Sciatic nerve (tissue), 2 donors: ENCODE measurements around the gene PHACTR2. TPM values are rescaled to one million over a fixed set of nuclear protein-coding genes. Genes with fewer than 3 reads are reported as not detected.

Source experiments
- ATAC-seq: fragments of 200-7000 bp; cut with Tn5 transposase; one replicate; pipeline ENCODE4 v1.9.1; 2020; ENCODE audit warnings: mild to moderate bottlenecking, moderate library complexity
- DNase-seq: peaks from one replicate; pipeline ENCODE4 v3.0.0-alpha.2; 2020; ENCODE audit warnings: low spot score
- intact Hi-C: fragments of 100-400 bp; cut with DNase I; formaldehyde crosslinking; loops from one replicate; pipeline ENCODE4 v1.14.2; 2022
- total RNA-seq: library from RNA; stranded (reverse); fragmentation: NEBNext Ultra II Directional; extraction: Animal tissue kit (Norgen Biotek cat#: 25700); gene quantifications from one replicate; pipeline ENCODE4 v1.2.1, GENCODE V29; 2021
- donor health status: DM: no; HTN: no; CAD: no.
- donor health status: DM: no; HTN: no; CAD: no.

Gene PHACTR2
- total RNA-seq, 1 donor from 2014 or later, result 141 TPM

GRCh38 chr6:143695130-143695968 lies 17.6 kb downstream of the PHACTR2 start:
- ATAC-seq, result no peak

GRCh38 chr6:143695969-143696663 lies 18.4 kb downstream of the PHACTR2 start:
- DNase-seq (no peak), ATAC-seq (no peak)
- intact Hi-C loops, result no loop called here

More at GRCh38 chr6:143695130-143695968, 17.6 kb downstream of the PHACTR2 start:
- intact Hi-C loops, result no loop called here
- DNase-seq, result no peak

- DNase-seq, result no peak
- intact Hi-C loops, result no loop called here
- no peak for ATAC-seq
Measured at GRCh38 chr6:143696664-143697000, 18.9 kb downstream of the PHACTR2 start.

GRCh38 chr6:143697076-143697800 lies 19.5 kb downstream of the PHACTR2 start:
- intact Hi-C loops, result no loop called here
- ATAC-seq, result no peak
- no peak for DNase-seq

GRCh38 chr6:143698329-143698728 lies 20.6 kb downstream of the PHACTR2 start:
- ATAC-seq (no peak), DNase-seq (no peak)
- intact Hi-C loops, result no loop called here

GRCh38 chr6:143698759-143699429 lies 21.1 kb downstream of the PHACTR2 start:
- intact Hi-C loops, result no loop called here
- DNase-seq (no peak), ATAC-seq (no peak)

- intact Hi-C loops, result no loop called here
- ATAC-seq, result no peak
- DNase-seq, result no peak
Measured at GRCh38 chr6:143699430-143699825, 21.7 kb downstream of the PHACTR2 start.

GRCh38 chr6:143700684-143701348 lies 23.1 kb downstream of the PHACTR2 start:
- ATAC-seq (peak; percentile 80), DNase-seq (no peak)
- intact Hi-C loops, result no loop called here

- ATAC-seq (peak; percentile 94), DNase-seq (no peak)
- intact Hi-C loops, result no loop called here
Measured at GRCh38 chr6:143701349-143702234, 23.8 kb downstream of the PHACTR2 start.

GRCh38 chr6:143705569-143705968 lies 27.8 kb downstream of the PHACTR2 start:
- intact Hi-C loops, result no loop called here
- no peak for ATAC-seq
- DNase-seq, result no peak

GRCh38 chr6:143707697-143708096 lies 29.9 kb downstream of the PHACTR2 start:
- DNase-seq (no peak), ATAC-seq (no peak)
- intact Hi-C loops, result no loop called here

GRCh38 chr6:143708889-143709288 lies 31.1 kb downstream of the PHACTR2 start:
- intact Hi-C loops, result no loop called here
- ATAC-seq, result no peak
- DNase-seq, result no peak

- intact Hi-C loops, result no loop called here
- DNase-seq, result no peak
- no peak for ATAC-seq
Measured at GRCh38 chr6:143711714-143712113, 33.9 kb downstream of the PHACTR2 start.

- ATAC-seq (peak; percentile 46), DNase-seq (no peak)
- intact Hi-C loops, result no loop called here
Measured at GRCh38 chr6:143718472-143718871, 40.7 kb downstream of the PHACTR2 start.

GRCh38 chr6:143721642-143722041 lies 43.9 kb downstream of the PHACTR2 start:
- intact Hi-C loops, result no loop called here
- ATAC-seq (no peak), DNase-seq (no peak)

- no peak for ATAC-seq
- intact Hi-C loops, result no loop called here
- no peak for DNase-seq
Measured at GRCh38 chr6:143724876-143725275, 47.1 kb downstream of the PHACTR2 start.

- DNase-seq (no peak), ATAC-seq (no peak)
- intact Hi-C loops, result no loop called here
Measured at GRCh38 chr6:143726015-143726647, 48.4 kb downstream of the PHACTR2 start.
